GM10248 (cell line): Measurements from ENCODE around the gene SRGN.

Experiments used
- CTCF ChIA-PET: fragments of 300-600 bp; sonication (Branson Sonifier 250); formaldehyde crosslinking; extraction: SDS; loops from one replicate; lab custom pipeline; 2021; ENCODE audit warnings: antibody characterized with exemption; lab: Yijun Ruan, JAX
- POLR2A ChIA-PET: fragments of 350-650 bp; sonication (Branson Sonifier 250); formaldehyde crosslinking; extraction: SDS; loops from one replicate; lab custom pipeline; 2020; ENCODE audit warnings: antibody characterized with exemption; lab: Yijun Ruan, JAX
- DNase-seq: peaks from one replicate; pipeline ENCODE4 v3.0.0; 2012; ENCODE audit errors: extremely low spot score
- CTCF ChIP-seq: IDR thresholded peaks from 2 replicates; pipeline ENCODE4 v1.5.1; 2012; ENCODE audit warnings: mild to moderate bottlenecking, low read depth; ENCODE audit errors: extremely low read depth, missing control alignments, control extremely low read depth

SRGN gene

GRCh38 chr10:69086001-69086509, 1.8 kb upstream of the SRGN start:
- CTCF ChIA-PET: interaction anchor here (1.2 kb wide), 1 partner anchor 33 kb away, joined by 3 read pairs; no protein-coding TSS in a partner anchor
- POLR2A ChIA-PET: interaction anchor here (0.7 kb wide), 1 partner anchor 11 kb away, joined by 4 read pairs; no protein-coding TSS in a partner anchor
- TF ChIP-seq CTCF: no peak
- no peak for DNase-seq

GRCh38 chr10:69088471-69088769, 517 bp downstream of the SRGN start:
- ChIA-PET POLR2A (interaction anchor here (1.1 to 1.9 kb wide), 5 partner anchors 19 to 44 kb away, joined by 3 to 23 read pairs (median 9); no protein-coding TSS in a partner anchor), CTCF (interaction anchor here (1.4 to 2.3 kb wide), 4 partner anchors 28 to 132 kb away, joined by 3 to 8 read pairs (median 4); partner anchors contain the start of gene DDX21)
- no peak for DNase-seq
- no peak for TF ChIP-seq CTCF

- DNase-seq: peak; percentile 46
- TF ChIP-seq CTCF: no peak
- ChIA-PET CTCF (interaction anchor here (1.6 to 2.3 kb wide), 2 partner anchors 49 to 84 kb away, joined by 4 to 8 read pairs; no protein-coding TSS in a partner anchor), POLR2A (interaction anchor here (0.6 to 1.9 kb wide), 3 partner anchors 23 to 186 kb away, joined by 3 to 23 read pairs (median 10); no protein-coding TSS in a partner anchor)
Measured at GRCh38 chr10:69088801-69089501, 1.0 kb downstream of the SRGN start.

GRCh38 chr10:69089638-69090599, 2.0 kb downstream of the SRGN start:
- CTCF ChIA-PET: interaction anchor here (0.8 kb wide), 1 partner anchor 85 kb away, joined by 3 read pairs; no protein-coding TSS in a partner anchor
- POLR2A ChIA-PET: interaction anchor here (0.6 to 1.3 kb wide), 4 partner anchors 34 to 186 kb away, joined by 3 to 4 read pairs (median 4); no protein-coding TSS in a partner anchor
- no peak for DNase-seq
- TF ChIP-seq CTCF: no peak

- no peak for DNase-seq
- POLR2A ChIA-PET: interaction anchor here (1.3 to 1.6 kb wide), 2 partner anchors 42 to 86 kb away, joined by 4 to 5 read pairs; no protein-coding TSS in a partner anchor
- CTCF ChIA-PET: interaction anchor here (0.9 to 5.6 kb wide), 4 partner anchors 80 to 136 kb away, joined by 3 to 95 read pairs (median 10); partner anchors contain the start of gene KIFBP
- TF ChIP-seq CTCF: no peak
Measured at GRCh38 chr10:69090685-69091084, 2.8 kb downstream of the SRGN start.
